GM19328 (cell line): ENCODE measurements around the gene LCORL.
"Not testable (repeated sequence)": the region's sequence is repeated elsewhere in the genome, so short reads cannot be mapped to it uniquely, and the experiment has no call there.

ENCODE experiments used
- ATAC-seq: cut with Tn5 transposase; IDR thresholded peaks from one replicate; pipeline ENCODE4 v1.9.1; 2021; ENCODE audit warnings: mild to moderate bottlenecking, moderate library complexity; ENCODE audit not compliant: unreplicated experiment

Gene LCORL

DNA sequence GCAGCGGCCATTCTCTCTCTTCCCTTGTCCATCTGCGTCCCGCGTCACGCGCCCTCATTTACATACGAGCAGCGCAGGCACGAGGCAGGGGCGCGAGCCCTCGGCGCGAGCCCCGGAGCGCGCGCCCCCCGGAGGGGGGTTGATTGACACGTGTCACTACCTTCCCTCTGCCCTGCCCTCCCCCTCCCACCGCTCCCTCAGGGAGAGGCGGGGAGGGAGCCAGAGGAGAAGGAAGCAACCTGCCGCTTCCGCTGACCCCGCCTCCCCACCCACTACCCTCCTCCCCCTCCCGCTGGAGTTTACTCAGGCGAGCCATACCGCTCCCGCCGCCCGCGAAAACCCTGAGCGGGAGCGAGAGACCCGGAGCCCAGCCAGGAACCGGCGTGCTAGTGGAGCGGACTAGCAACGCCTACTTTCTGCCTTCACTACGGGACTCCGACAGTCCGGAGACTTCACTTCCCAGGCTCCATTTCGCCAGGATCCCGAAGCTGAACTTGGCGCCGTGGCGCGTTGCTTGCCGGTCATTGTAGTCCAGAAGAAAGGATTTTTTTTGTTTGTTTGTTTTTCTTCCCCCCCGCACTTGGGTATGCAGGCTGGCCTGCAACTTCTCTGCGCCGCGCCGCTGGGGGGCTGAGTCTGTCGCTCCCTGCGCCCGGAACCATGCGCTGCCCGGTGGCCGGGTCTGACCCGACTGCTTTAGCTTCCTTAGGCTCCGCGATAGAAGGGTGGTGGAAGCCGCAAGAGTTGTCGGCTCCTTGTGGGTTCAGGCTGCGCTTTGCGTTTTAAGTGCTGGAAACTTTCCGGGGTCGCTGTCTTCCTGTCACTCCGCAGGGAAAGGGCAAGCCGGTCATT is at the start of gene LCORL:
Gene LCORL (minus strand): TSS at position 36 of the 852 bp plus-strand sequence. CDS start 4 bp downstream, at position 32.
- peak; percentile 67 for ATAC-seq

DNA sequence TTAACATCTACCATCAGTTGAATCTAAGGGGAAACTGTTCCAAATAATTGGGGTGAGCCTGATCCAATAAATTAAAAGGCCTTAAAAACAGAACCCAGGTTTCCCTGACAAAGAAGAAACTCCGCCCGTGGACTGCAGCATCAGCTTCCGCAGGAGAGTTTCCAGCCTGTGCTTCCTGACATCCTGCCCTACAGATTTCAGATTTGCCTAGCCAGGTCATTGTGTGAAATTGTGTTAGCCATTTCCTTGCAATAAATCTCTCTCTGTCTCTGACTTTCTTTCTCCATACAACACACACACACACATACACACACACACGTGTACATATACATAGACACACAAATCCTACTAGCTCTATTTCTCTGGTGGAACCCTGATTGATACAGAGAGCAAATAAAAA is 48.3 kb upstream of the LCORL start:
- ATAC-seq, result no peak

DNA sequence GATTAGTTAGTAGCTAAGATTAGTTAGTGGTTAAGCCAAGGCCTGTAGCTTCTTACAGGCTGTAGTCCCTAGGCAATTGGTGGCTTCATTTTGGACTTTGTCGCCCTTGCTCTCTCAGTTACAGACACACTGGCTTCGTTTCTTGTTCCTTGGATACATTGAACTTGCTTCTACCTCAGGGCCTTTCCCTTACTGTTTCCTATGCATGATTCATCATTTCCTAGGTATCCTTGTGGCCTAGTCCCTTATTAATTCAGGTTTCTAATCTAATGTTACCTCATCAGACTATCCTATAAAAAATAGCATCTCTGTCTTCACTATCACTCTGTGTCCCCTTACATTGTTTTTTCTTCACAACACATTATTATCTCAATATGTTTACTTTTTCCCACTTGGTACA is 45.5 kb upstream of the LCORL start:
- ATAC-seq, result no peak

DNA sequence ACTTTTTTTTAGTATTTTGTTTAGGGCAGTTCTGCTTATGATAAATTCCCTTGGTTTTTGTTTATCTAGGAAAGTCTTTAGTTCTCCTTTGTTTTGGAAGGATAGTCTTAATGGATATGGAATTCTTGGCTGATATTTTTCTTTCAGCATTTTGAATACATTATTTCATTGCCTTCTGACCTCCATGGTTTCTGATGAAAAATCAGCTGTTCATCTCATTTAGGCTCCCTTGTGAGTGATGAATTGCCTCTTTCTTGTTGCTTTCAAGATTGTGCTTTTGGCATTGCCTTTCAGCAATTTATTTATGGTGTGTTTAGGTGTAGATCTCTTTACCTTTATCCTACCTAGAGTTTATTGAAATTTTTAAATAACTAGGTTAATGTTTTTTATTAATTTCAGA is 41.5 kb upstream of the LCORL start:
- ATAC-seq, result no peak

DNA sequence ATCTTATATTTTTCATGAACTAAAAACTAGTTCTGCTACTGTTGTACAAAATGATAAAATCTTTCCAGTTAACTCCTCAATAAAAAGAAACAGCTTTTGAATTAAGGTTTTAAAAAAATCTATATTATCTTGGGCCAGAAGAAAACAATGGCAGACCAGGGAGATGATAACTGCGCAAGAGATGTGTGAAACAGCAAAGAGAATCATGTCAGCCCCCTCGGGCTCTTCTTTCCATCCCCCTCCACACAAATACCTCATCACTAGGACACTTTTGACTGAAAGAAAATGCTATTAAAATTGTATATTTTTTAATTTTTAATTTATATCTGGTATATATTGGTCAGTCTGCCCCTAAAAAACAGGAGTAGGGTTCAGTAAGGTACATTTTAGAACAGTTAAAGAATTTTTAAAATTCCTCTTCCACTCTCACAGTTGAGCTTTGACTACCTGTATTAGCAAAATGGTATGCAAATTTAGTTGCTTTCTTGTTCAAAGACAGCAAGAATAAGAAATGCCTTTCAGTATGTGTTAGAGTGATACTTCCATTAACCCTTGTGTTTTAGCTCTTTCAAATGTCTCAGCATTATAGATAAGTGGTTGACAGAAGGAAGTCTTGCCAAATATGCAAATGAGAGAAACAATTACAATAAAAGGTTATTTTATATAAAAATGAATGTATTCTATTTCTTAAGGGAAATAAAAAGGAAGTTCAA is 36.4 kb upstream of the LCORL start:
- peak; percentile 50 for ATAC-seq

DNA sequence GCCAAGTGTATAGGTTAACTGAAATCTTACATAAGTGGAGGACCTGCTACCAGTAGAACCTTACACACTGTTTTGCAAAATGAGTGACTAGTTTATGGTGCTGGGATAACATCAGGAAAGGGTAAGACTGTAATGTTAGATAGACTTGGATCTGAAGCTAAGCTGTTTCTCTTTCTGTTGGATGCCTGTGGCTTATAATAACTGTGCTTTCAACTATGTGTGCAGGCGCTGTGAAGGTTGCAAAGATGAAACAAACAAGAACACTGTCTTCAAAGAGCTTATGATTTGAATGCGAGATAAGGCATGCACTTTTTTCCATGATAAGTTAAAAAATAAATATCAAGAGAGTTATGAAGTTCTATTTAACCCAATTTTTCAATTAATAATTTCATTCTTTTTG is 34.5 kb upstream of the LCORL start:
- no peak for ATAC-seq

DNA sequence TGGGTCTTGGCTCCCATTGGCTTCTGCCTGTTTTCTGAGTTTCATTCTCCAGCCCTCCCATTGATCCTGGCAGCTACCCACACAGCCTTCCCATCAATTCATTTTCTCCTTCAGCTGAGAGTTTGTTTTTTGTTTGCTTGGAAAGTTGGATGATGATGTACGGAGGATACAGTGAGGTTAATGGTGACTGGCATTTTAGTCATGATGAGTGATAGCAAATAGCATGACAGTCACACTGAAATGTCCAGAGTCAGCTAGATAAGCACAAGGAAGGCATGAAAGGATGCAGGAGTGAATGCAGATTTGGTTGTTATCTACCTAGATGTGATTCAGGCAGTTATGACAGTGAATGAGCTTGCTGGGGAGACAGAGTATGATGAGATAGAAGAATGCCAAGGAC is 30.6 kb upstream of the LCORL start:
- no peak for ATAC-seq

DNA sequence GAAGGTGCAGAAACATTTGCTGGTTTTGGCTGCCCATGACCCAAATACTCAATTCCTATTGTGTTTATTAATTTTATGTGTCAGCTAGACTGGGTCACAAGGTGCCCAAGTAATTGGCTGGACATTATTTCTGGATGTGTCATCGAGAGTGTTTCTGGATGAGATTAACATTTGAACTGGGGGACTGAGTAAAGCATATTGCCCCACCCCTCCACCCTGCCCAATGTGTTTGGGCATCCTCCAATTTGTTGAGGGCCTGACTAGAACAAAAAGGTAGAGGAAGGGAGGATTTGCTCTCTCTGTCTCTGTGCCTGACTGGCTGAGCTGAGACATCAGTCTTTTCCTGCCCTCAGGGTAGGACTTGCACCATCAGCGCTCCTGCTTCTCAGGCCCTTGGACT is 29.7 kb upstream of the LCORL start:
- no peak for ATAC-seq

DNA sequence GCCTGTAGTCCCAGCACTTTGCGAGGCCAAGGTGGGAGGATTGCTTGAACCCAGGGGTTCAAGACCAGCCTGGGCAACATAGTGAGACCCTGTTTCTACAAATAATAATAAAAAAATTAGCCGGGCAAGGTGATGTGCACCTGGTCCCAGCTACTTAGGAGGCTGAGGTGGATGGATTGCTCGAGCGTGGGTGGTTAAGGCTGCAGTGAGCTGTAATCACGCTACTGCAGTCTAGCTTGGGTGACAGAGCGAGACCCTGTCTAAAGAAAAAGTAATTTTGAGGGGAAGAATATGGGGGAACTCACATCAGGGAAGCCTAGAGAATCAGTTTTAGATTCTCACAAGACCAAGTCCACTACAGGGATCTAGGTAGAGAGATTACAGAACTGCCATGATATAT is 28.9 kb upstream of the LCORL start:
- no peak for ATAC-seq

DNA sequence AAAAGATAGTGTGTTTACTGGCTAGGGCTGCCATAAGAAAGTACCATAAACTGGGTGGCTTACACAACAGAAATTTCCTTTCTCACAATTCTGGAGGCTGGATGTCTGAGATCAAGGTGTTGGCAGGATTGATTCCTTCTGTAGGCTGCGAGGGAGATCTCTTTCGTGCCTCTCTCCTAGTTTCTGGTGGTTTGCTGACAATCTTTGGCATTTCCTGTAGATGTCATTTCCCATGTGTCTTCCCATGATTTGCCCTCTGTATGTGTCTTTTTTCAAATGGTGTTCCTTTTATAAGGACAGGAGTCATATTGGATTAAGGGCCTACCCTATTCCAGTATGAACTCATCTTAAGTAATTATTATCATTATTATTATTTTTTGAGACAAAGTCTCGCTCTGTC is 27.9 kb upstream of the LCORL start:
- no peak for ATAC-seq

DNA sequence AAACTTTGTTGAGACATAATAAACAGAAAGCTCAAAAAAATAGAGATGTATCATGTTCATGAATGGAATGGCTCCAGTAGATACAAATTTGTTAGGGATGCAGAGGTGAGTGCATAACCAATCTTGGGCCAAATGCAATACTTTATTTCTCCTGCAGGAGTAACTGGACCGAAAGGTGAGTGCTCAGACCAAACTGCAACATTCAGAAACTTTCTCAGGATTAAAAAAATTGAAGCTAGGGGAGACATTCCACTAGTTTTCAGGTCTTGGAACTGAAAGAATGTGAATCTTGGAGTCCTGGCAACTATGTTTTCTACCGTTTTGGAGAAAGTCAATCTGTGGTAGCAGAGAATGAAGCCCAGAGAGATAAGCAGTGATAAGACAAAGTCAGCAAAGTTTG is 21.2 kb upstream of the LCORL start:
- ATAC-seq, result no peak

DNA sequence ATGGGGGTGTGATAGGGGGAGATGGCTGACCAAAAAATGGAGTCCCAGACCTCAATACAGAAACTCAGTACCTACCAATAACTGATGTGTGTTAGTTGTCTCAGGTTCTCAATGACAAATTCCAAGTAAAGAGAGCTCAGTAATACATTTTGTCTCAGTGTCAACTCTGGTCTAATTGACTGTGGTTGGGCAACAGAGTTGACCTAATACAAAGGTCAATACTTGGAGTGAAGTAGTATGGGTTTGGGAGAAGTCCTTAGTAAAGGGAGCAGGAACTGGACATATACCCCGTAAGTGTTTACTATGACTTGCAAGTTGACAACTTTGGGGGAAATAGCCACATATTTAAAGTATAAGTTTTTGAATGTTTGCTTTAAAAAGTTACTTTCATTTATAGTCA is 20.5 kb upstream of the LCORL start:
- no peak for ATAC-seq

DNA sequence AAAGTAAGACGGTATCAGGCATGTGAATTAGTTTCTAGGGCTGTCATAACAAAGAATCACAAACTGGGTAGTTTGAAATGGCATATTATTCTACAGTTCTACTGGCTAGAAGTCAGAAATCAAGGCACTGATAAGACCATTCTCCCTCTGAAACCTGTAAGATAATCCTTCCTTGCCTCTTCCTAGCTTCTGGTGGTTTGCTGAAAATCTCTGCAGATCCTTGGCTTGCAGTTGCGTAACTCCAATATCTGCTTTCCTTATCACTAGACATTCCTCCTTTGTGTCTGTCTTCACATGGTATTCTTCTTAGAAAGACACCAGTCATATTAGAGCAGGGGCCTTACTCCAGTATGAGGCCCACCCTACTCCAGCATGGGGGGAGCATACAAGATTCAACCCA is 19.6 kb upstream of the LCORL start:
- ATAC-seq, result no peak

DNA sequence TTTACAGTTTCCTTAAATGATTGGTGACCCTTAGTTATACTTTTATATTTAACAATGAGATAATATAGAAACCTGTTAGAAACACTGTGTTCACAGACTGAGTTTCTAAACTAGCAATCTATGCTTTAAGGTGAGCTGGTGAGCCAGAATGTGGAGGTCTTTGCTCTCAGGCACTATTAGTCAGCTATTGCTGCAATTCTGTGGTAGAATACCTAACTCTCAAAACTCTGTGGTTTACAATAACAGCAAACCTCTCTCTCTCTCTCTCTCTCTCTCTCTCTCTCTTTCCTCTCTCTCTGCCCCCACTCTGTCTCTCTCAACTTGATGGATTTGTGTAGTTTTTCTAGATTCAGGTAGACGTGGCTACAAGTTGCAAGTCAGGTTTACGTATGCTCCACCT is 17.6 kb upstream of the LCORL start:
- no peak for ATAC-seq

DNA sequence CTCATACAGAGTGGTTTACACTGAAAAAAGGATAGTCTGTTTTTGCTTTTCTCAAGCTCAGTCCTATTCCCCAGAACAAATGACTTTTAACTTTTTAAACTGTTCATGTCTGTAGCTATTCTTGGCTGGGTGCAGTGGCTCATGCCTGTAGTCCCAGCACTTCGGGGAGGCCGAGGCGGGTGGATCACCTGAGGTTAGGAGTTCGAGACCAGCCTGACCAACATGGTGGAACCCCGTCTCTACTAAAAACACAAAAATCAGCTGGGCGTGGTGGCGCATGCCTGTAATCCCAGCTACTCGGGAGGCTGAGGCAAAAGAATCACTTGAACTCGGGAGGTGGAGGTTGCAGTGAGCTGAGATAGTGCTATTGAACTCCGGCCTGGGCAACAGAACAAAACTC is 14.8 kb upstream of the LCORL start:
- not testable (repeated sequence) for ATAC-seq

DNA sequence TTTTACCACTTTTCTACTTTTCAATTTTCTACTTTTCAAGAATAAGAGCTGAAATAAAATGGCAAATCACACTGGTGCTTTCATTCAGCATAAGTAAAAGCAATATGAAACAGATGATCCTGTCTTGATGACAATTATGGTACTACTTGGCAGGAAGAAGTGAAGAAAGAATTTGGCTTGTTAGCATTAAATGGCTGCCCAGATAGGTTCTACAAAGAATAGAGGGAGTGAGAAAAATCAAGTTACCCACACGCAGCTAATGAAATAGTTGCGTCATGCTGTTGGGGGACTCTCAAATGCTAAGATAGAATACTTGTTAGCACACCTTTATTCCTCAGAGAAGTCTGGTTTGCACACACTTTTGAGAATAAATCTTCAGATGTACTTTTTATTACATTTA is 12.5 kb upstream of the LCORL start:
- ATAC-seq, result no peak

DNA sequence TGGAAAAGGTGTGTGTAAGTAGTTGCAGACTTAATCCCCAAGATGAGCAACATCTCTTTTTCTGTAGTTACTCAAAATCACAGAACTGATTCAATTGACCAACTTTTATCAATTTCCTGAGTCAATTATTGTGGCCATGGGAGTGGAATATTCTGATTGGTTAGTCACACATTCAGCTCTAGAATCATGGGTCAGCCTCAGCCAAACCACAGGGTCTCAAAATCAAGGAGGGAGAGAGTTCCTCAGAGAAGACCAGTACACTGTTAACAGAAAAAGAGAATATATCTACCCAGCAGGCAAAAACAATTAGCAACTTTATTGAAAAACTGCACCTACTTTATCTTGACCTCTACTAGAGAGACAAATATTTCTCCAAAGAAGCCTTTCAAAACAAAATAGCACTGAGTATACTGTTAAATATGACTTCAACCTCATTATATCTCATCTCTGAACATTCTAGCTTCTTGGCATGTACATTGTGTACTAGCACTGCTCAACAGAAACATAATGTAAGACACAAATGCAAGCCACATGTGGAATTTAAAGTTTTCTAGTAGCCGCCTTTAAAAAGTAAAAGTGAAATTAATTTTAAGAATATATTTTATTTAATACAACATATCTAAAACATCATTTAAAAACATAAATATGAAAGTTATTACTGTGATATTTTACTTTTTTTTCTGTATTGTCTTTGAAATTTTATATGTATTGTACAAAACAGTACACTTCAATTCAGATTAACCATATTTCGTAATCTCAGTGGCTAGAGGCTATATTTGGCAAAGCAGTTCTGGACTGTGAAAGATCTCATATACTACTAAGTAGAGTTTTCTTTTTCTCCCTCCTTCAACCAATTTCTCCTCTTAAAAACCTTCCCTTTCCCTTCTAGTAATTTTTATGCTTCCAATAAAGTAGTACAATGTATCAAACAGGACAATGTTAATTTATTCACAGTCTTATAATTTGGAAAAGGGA is 11.8 kb upstream of the LCORL start:
- no peak for ATAC-seq

DNA sequence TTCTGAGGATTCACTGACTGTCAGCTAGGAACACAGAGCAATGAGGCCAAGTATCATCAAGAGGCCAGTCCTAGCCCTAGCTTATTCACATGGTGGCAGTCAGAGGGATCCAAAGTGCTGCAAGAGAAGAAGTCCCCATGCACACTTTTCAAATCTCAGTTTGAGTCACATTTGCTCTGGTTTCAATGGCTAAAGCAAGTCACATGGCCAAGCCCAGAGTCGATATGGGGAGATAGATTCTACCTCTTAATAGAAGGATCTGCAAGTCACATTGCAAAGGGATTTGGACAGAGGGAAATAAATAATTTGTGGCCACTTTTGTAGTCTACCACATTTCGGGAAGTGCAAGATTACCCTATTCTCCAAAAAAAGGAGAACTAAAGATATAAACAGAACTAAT is 3.7 kb upstream of the LCORL start:
- no peak for ATAC-seq

DNA sequence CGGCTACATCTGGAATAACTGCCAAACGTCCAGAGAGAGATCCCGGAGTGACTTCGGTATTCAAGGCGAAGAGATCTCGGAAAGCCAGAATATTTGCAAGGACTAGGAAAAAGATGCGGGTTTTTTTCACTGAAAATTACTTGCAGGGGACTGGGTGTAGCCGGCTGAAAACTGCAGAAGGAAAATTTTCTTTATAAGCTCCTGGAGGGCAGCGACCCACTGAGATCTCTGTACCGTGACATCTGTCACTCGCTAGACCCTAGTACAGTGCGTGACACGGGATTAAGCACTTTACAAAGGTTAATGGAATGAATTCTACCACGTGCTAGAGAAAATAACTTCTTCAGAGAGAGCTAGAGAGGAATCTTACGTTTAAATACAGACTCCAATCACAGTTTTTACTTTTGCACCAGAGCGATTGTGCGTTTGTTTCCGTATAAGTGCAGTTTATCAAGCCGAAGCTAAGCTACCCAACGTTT is 1.1 kb upstream of the LCORL start:
- no peak for ATAC-seq

DNA sequence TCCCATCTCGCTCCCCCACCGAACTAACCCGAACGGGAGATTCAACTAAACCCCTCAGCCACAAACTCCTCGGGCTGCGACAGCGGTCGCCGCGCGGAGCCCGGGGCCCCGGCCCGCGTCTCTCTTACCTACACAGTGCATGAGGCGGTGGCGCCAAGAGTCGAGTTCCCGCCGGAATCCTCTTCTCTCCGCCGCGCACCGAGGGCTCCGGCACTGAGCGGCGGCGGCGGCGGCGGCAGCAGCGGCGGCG is 160 bp downstream of the LCORL start:
- no peak for ATAC-seq

DNA sequence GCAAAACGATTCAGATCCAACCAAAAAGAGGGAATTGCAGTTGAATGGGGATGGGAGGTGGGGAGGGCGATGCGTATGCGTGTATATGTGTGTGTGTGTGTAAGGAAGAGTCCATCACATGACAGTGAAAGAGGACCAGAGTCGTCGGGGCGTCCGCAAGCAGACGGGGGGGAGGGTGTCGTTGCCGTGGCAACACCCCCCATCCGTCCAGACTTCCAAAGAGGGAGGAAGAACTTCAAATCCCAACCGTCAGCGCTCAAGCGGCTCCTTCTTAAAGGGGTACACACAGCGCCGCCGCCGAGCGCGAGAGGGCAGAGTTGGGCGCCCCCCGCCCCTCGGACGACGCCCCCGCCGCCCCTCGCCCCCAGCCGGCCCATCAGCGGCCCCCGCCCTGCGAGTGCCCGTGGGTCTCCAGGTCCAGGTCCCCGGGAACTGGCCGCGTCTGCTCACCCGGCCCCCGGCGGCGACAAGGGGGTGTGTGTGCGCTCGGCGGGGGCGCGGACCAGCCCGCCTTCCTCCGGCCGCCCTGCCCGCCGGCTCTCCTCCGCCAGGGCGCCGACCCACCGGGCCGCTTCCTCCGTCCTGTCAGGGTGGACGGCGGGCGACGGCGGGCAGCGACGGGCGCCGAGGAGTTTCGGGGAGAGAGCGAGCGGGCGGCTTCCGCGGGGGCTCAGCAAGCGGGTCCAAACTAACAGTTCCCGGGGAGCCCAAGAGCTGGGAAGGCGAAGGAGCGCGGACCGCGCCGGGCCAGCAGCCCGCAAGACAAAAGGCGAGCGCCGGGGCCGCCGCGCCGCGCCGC is 685 bp downstream of the LCORL start:
- ATAC-seq, result peak; percentile 8
